Osteocyte (in vitro differentiated cells): ENCODE data around the gene ZHX3. TPM values are rescaled to one million over a fixed set of nuclear protein-coding genes. Genes with fewer than 3 reads are reported as not detected.

Source experiments
- DNase-seq: peaks from one replicate; pipeline ENCODE4 v3.0.0; 2021; ENCODE audit warnings: mixed read lengths; ENCODE audit not compliant: unreplicated experiment; ENCODE audit errors: extremely low spot score
- H3K27ac Mint-ChIP-seq: one replicate; pipeline ENCODE4 v1.8.0; 2021; ENCODE audit warnings: mild to moderate bottlenecking, mixed read lengths; ENCODE audit not compliant: unreplicated experiment
- H3K27me3 Mint-ChIP-seq: one replicate; pipeline ENCODE4 v1.8.0; 2021; ENCODE audit warnings: mixed read lengths; ENCODE audit not compliant: unreplicated experiment
- H3K36me3 Mint-ChIP-seq: one replicate; pipeline ENCODE4 v1.8.0; 2021; ENCODE audit warnings: mixed read lengths; ENCODE audit not compliant: unreplicated experiment
- H3K4me1 Mint-ChIP-seq: one replicate; pipeline ENCODE4 v1.8.0; 2021; ENCODE audit warnings: mixed read lengths; ENCODE audit not compliant: unreplicated experiment
- H3K4me3 Mint-ChIP-seq: one replicate; pipeline ENCODE4 v1.8.0; 2021; ENCODE audit warnings: mild to moderate bottlenecking, moderate library complexity, mixed read lengths; ENCODE audit not compliant: unreplicated experiment
- H3K9me3 Mint-ChIP-seq: one replicate; pipeline ENCODE4 v1.8.0; 2021; ENCODE audit warnings: mixed read lengths; ENCODE audit not compliant: unreplicated experiment
- CTCF ChIP-seq: fragments of 200-600 bp; sonication (generic); IDR thresholded peaks from 2 replicates; pipeline ENCODE4 v1.5.0; 2021; ENCODE audit warnings: antibody characterized with exemption, mild to moderate bottlenecking, moderate library complexity
- total RNA-seq: library from RNA; stranded (reverse); gene quantifications from 2 replicates; pipeline ENCODE4 v1.2.1, GENCODE V29; 2021

ZHX3 gene
- total RNA-seq, 1 donor from 2014 or later = 44.5 TPM

GRCh38 chr20:41173791-41174341, 143.7 kb downstream of the ZHX3 start:
- peaks cover 58% of the 10 kb centered on the region for H3K4me1 Mint-ChIP-seq
- peak; percentile 63 for DNase-seq
- no peaks in the 10 kb centered on the region for H3K27me3 Mint-ChIP-seq
- peaks cover 43% of the 10 kb centered on the region for H3K36me3 Mint-ChIP-seq
- no peak overlapping the region for H3K4me3 Mint-ChIP-seq
- no peak for TF ChIP-seq CTCF
- no peaks in the 10 kb centered on the region for H3K9me3 Mint-ChIP-seq
- peak overlapping the region; percentile 76 for H3K27ac Mint-ChIP-seq

- Mint-ChIP-seq H3K4me1 (peaks cover 52% of the 10 kb centered on the region), H3K27ac (peak overlapping the region; percentile 76), H3K4me3 (no peak overlapping the region), H3K36me3 (peaks cover 41% of the 10 kb centered on the region), H3K27me3 (no peaks in the 10 kb centered on the region), H3K9me3 (no peaks in the 10 kb centered on the region)
- DNase-seq = peak; percentile 90
- peak; percentile 97 for TF ChIP-seq CTCF
Measured at GRCh38 chr20:41173161-41173721, 144.3 kb downstream of the ZHX3 start.

DNA sequence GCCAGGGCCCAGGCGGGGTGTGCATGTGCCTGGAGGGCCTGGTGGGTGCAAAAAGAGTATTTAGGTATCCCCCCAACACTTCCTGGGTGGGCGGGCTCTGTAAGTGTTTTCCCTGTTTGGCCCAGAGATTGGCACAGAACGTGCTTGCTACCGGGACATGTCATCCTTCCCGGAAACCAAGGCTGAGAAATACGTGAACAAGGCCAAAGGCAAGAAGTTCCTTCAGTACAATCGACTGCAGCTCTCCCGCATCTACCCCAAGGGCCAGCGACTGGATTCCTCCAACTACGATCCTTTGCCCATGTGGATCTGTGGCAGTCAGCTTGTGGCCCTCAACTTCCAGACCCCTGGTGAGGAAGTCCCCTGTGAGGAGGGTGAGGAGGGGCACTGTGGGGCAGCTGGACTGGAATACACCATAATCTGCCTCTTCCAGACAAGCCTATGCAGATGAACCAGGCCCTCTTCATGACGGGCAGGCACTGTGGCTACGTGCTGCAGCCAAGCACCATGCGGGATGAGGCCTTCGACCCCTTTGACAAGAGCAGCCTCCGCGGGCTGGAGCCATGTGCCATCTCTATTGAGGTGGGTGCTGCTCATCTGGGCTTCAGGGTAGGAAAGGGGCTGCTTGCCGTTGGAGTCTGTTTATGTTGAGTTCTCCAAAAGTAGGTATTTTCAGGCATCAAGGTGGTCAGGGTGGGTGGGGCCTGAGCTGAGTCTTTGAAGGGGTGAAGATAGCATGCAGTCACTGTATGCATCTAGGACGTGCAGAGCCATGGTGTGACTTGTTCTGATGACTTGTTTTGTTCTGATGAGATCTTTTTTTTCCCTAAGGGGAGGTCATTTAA, 145.0 kb downstream of the ZHX3 start:
- no peaks in the 10 kb centered on the region for H3K9me3 Mint-ChIP-seq
- peak; percentile 79 for DNase-seq
- H3K27ac Mint-ChIP-seq = peak overlapping the region; percentile 76
- H3K36me3 Mint-ChIP-seq = peaks cover 40% of the 10 kb centered on the region
- H3K4me3 Mint-ChIP-seq = no peak overlapping the region
- TF ChIP-seq CTCF = no peak
- no peaks in the 10 kb centered on the region for H3K27me3 Mint-ChIP-seq
- peaks cover 44% of the 10 kb centered on the region for H3K4me1 Mint-ChIP-seq

- TF ChIP-seq CTCF = no peak
- Mint-ChIP-seq H3K27me3 (no peaks in the 10 kb centered on the region), H3K9me3 (no peaks in the 10 kb centered on the region), H3K27ac (no peak overlapping the region), H3K4me1 (peaks cover 37% of the 10 kb centered on the region), H3K36me3 (peaks cover 44% of the 10 kb centered on the region), H3K4me3 (no peak overlapping the region)
- DNase-seq = peak; percentile 8
Measured at GRCh38 chr20:41171736-41172295, 145.7 kb downstream of the ZHX3 start.
